Occipital lobe (tissue), 2 donors: Measurements from ENCODE around the gene OR2T5. TPM values are rescaled to one million over a fixed set of nuclear protein-coding genes. Genes with fewer than 3 reads are reported as not detected.
"Not testable (repeated sequence)": the region's sequence is repeated elsewhere in the genome, so short reads cannot be mapped to it uniquely, and the experiment has no call there.

Experiments used
- DNase-seq: peaks from one replicate; lab custom pipeline; 2025; lab: John Stamatoyannopoulos, UW
- total RNA-seq: library from RNA; depleted of rRNA; stranded (reverse); fragments of >200 nt; gene quantifications from one replicate; pipeline ENCODE4 v1.2.3, GENCODE V29; 2014

OR2T5 gene, protein sequence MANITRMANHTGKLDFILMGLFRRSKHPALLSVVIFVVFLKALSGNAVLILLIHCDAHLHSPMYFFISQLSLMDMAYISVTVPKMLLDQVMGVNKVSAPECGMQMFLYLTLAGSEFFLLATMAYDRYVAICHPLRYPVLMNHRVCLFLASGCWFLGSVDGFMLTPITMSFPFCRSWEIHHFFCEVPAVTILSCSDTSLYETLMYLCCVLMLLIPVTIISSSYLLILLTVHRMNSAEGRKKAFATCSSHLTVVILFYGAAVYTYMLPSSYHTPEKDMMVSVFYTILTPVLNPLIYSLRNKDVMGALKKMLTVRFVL
- not detected for total RNA-seq

DNA sequence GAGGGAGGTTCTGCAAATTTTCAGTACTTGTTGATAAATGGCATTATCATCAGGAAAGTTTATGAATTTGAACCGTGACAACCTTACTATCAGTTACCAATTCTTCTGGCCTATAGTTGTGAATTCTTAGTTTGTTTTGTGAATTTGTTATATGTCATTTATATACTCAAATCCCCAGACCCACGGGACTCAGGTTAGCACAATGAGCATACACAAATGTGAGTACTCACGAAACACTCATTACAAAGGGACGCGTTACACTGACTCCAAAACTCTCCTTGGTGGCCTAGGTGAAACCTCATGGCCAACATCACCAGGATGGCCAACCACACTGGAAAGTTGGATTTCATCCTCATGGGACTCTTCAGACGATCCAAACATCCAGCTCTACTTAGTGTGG, at the start of gene OR2T5:
Gene OR2T5 (plus strand): TSS at position 301 of the 400 bp plus-strand sequence. CDS start 0 bp downstream, at position 301.
- not testable (repeated sequence) for DNase-seq

DNA sequence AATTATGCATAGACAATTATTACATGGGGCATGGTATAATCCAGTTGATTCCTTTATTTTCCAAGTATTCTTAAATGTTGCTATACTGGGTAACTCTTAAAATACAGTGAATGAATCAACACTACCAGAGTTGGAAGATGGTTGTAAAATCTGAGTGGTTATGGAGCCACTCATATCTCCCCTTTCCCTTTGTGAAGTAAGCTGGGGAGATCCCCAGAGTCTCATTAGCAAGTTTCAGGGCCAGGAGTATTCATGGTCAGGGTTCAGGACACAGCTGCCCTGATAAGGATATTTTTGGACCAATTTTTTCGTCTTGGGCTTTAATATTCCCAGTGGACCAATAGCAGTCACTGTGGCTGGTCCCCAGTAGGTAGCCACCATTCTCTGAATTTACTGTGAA, 49.7 kb upstream of the OR2T5 start:
- DNase-seq, result not testable (repeated sequence)

DNA sequence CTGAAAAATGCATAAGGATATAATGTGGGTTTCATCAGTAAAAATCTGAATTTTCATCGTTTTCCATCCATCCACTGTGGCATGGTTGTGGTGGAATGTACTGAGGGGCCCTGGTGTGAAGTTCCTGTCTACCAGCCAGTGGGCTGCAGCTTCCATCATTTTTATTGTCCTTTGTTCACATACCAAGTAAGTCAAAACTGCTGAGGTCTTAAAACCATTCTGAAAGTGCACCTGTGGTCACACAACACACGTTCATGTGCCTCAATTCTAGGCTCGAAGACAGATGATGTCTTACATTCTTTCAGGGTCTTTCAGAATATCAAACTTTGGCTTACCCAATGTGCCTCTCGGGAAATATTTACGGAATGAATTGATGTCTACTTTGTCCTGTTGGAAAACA, 49.1 kb upstream of the OR2T5 start:
- not testable (repeated sequence) for DNase-seq

DNA sequence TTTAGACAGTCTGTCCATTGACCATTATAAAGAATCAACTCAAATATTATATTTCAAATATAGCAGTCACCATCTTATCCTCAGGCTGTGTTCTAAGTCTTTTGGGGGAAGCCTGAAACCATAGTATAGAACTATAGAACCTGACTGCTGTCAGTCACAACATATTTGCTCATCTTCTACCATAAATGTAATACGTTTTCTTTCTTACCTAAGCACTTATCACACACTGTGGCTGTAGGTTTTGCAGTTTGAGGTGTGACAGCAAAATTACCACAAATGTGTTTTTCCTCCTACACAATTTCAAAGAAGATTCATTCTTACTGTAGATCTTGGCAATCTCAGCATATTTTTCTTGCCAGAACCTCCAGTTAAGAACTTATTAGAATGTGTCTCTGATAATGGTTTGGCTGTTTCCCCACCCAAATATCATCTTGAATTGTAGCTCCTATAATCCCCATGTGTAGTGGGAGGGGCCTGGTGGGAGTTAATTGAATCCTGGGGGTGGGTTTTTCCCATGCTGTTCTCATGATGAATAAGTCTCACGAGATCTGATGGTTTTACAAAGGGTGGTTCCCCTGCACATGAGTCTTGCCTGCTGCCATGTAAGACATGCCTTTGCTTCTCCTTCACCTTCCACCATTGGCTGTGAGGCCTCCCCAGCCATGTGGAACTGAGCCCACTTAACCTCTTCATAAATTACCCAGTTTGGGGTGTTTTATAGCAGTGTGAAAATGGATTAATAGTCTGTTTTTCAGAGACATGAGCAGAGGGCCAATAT, 45.7 kb upstream of the OR2T5 start:
- DNase-seq, result not testable (repeated sequence)

DNA sequence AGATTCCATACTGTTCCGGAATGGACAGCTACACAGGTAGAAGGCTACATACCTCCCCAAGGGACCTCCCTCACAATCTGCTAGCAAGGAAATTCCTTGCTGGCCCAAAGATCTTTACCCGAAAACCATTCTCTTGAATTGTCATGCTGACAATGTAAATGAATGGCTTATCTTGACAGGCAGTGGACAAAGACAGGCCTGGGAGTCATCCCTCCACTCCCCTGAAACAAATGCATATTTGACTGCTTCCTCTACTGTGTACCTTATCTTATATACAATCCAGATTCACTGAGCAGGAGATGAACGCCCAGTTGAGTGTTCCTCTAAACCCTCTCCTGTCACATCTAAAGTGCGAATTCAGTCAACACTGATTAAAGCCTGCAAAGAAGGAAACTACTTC, 43.8 kb upstream of the OR2T5 start:
- not testable (repeated sequence) for DNase-seq

DNA sequence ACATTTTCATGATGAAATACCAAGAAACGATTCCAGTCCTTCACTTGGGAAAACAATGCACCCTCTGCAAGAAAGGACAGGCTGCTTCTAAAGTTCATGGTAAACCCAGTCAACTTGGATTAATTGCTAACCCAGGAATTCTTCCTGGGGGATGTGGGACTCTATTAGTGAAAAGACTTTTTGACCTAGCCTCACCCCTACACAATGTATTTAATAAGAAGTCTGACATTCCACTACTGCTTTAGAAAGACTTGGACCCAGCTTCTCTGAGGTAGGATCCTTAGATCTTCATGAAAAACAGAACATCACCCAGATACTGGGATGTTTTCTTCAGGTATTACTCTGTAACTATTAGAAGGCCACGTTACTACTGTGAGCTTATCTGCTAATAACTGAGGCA, 43.0 kb upstream of the OR2T5 start, which contains the start of gene OR2T2:
Gene OR2T2 (plus strand): TSS at position 239 of the 400 bp plus-strand sequence. CDS start 7,161 bp downstream, outside the sequence.
- DNase-seq, result not testable (repeated sequence)

DNA sequence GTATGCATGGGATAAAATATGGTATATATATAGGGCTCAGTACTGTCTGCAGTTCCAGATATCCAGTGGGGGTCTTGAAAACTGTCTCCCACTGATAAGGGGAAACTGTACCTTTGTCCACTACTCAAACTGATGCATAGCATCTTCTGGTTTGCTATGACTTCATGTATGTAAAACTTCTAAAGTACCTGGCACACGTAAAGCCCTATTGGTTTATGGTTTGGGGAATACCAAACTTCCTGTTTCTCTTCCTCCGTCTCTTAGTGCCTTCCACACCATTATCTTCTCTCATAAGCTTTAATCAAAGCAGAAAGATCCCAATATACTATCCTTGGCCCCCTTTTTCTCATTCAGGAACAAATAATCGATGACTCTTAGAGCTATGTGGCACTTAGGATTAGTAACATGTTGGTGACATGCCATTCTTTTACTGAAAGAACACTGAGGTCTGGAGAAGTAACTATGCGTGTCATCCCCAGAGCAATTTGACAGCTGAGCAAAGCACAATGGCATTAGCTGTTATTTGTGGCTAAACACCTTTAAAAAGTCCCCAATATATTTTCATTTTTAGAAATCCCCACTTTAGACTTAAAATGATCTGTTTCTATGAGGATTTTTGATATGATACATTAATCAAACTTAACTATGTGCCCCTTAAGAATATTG, 39.8 kb upstream of the OR2T5 start:
- DNase-seq, result not testable (repeated sequence)

DNA sequence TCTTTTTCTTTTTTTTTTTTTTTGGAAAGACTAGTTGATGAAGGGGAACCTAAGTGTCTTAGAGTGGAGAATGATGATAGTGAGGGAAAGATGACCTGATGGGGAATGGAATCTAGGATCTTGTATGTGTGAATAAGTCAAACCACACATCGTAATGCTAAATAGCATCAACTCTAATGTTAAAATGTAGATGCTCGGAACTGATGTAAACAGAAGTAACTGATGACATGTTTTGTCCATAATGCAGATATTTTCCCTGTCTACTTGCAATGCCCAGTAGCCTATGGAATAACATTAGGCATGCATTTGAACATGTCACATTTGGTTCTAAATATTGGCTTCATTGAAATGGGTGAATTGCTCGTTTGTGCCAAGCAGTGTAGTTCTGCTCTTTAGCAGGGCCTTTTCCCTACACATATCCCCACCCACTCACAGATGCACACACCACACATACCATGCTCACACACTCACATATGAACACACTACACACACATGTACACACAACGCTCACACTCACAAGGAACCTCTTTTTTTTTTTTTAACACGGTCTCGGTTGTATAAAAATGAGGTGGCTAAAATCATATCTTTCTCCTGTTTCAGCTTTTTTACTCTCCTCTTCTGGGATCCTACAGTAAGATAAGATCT, 38.4 kb upstream of the OR2T5 start:
- DNase-seq, result not testable (repeated sequence)

DNA sequence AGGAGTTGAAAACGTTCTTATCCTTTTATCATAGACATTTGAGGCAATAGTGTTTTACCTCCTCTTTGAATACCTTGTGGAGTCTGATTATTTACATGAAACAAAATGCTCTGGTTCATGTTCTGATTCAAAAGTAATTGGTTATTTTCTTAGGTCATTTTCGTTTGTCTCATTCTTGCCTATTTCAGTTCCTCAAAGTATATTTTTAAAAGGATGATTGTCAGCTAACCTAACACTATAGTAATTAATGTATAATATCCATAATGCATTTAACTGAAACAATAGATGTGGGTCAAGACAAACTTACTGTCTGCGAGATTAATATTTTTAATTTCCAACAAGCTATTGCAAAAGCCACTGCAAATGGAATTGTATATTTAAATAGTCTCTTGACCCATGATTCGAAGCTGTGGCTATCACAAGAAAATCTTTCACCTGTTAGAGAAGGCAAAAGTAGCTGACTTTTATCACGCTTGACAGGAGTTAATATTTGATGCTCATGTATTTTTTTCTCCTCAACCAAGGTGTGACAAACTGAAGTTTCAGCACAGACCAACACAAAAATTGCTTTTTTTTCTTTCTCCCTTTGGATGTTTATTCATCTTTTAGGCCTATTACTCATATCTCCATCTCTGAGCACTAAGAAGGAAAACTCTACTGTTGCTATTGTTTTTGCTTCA, 37.8 kb upstream of the OR2T5 start:
- DNase-seq, result not testable (repeated sequence)

DNA sequence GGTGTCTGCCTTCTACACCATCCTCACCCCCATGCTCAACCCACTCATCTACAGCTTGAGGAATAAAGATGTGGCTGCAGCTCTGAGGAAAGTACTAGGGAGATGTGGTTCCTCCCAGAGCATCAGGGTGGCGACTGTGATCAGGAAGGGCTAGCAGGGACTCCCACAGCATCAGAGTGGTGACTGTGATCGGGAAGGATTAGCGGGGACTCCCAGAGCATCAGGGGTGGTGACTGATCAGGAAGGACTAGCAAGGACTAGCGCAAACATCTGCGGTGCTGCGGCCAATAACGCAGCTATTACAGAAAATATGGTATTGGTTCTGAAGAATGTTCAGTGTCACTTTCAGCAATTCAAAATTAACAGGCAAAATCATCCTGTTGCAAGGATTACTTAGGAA, 34.8 kb upstream of the OR2T5 start:
- not testable (repeated sequence) for DNase-seq

DNA sequence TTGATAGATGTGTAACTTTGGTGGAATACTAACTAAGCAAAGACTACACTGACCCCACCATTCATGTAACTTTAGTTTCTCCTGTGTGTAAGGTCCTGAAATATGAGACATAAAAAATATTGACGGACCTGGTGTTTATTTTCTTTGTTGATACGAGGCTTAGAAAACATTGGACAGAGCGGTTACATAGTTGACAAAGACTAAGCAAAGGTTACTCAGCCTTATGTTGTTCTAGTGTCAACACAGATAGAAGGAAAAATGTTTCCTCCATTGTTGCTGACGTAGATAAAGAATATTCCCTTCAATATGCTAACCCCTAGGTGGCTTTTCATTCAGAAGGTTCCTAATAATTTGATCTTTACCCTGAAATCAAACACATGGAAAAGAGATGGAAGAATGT, 33.3 kb upstream of the OR2T5 start:
- DNase-seq, result not testable (repeated sequence)

DNA sequence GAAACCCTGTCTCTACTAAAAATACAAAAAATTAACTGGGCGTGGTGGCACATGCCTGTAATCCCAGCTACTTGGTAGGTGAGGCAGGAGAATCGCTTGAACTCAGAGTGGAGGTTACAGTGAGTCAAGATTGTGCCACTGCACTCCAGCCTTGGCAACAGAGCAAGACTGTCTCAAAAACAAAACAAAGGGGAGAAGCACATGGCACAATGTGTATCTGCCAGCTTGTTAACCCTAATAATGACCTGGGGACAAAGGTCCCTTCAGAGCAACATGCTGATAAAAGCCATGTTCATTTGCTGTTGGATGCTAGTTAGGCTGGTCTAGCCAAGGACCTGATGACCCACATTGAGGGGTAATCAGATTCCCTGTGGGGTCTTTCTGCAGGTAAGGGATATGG, 31.8 kb upstream of the OR2T5 start:
- not testable (repeated sequence) for DNase-seq

DNA sequence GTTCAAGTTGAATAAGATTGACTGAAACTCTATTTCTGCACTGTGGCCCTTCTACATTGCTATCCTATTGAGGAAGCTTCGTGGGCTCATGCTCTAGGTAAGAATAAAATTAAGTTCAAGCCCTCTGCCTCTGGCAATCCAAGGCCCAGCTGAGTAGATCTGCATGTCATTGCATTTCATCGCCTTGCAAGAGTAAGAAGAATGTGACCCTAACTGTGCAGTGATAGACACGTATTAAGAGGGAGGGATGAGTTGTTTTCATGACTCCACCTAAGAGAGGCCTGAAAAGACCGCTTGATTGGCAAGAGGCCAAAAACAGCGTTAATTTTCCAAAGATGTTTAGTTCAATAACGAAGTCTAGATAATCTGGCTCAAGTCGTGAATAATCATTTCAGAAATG, 29.3 kb upstream of the OR2T5 start:
- DNase-seq, result not testable (repeated sequence)

DNA sequence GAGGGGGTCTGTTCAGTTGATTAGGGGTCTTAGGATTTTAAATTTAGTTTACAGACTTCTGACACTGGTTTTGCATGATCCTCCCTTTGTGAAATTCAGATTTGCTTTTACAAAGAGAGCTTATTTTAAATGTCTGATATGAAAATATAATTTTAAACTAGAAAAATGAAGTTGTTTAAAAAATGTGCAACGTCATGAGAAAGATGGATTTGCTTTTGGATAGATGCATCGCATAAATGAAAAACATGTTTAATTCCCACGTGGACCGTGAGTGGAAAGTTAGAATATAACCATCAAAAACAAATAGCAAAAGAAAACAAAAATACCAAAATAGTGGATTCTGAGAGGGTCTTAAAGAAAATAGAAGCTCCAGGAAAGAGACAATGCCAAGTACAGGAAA, 17.2 kb upstream of the OR2T5 start:
- no peak for DNase-seq

DNA sequence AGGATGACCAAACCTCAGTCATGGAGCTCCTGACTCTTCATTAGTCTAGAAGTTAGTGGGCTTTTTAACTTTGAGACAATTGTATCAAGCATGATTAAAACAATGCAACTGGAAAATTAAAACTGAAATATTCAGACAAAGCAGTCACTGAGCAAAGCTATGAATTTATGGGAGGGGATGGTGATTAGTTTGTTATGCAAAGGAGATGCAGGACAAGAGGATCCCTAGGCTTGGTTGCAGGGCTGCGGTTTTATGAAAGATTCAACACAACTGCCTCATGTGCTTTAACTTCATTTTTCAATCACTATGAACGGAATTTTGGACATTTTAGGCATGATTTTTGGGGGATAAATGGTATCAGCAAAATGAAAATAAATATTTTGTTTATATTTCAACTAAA, 16.3 kb upstream of the OR2T5 start:
- DNase-seq, result not testable (repeated sequence)

DNA sequence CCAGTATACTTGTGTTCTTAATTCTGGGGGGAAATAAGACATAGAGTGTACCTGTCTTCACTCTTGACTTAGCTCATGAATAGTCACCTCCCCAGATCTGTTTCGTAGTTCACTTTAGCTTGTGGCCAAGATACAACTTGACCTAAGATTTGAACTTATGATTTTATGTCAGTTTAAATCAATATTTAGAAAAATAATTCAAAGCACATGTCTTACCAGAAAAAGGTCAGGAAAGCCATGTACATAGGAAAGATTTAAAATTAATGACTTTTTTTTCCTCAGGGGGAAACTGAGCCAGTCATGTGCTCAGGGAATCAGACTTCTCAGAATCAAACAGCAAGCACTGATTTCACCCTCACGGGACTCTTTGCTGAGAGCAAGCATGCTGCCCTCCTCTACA, 15.3 kb upstream of the OR2T5 start, which contains the start of gene OR2T3:
Gene OR2T3 (plus strand): TSS at position 301 of the 400 bp plus-strand sequence. CDS start 0 bp downstream, at position 301.
- not testable (repeated sequence) for DNase-seq

DNA sequence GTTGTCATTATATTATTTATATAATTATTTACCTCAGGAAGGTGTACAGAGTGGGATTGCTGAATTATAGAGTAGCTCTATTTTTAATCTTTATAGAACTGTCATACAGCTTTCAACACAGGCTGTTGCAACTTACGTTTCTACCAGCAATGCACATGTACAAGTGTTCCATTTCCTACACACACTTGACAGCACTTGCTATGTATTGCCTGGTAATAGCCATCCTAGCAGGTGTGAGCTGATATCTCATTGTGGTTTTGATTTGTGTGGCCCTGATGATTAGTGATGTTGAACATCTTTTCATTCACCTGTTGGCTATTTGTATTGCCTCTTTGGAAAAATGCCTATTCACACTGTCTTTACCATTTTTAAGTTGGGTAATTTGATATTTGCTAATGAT, 12.7 kb upstream of the OR2T5 start:
- not testable (repeated sequence) for DNase-seq

DNA sequence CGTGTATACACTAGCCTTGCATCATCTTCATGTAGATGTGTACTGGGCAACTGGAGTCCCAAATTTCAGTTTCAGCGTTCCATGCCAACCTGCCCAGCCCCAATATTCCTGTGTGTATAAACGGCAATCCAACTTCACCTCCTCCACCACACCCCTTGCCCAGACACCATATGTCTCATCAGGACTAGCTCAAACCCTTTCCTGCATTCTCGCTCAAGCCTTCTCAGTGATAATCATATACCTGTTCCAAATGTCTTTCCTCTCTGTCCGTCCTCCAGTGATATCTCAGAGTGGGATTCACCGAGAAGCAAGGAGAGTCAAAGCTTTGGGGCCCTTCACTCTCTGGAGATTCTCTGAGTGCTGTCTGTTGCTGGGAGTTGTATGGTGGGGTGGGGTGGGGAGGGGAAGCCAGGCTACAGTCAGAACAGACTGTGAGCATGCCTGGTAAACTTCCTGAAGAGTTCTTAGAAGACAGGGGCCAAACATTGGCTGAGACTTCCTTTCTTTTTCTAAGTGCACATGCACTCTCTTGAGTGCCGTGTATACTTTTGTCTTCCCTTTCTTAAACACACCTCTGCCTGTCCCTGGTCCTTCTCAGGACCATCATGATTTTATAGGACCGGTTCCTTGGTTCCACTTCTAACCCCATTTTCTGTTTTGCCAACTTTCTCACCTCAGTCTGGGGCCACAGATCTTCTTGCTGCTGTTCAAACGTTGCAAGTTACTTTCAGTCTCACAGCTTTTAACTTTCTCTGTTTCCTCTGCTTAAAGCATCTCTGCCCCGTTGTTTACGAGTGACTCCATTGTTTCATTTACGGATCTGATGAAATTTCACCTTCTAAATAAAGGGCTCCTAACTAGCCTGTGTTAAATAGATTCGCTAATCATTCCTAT, 6.5 kb upstream of the OR2T5 start:
- not testable (repeated sequence) for DNase-seq

DNA sequence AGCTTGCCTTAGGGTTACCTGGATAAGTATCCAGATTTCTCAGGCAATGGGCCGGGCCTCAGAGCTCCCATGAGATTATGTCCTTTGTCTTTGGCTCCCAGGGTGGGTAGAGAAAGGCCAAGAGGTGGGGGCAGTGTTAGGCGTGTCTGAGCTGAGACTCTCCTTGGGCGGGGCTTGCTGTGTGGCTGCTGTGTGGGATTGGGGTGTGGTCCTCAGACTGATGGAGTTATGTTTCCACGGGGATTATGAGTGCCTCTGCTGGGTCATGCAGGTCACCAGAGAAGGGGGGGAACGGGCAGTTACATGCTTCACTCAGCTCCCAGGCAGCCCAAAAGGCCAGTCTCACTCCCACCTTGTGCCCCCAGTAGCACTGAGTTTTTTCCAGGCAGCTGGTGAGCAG, 8.3 kb downstream of the OR2T5 start:
- not testable (repeated sequence) for DNase-seq
